HG03354 (cell line): Measurements from ENCODE around the gene MINDY4.

Experiments
- ATAC-seq: cut with Tn5 transposase; IDR thresholded peaks from one replicate; pipeline ENCODE4 v1.9.1; 2021; ENCODE audit warnings: mild to moderate bottlenecking; ENCODE audit not compliant: unreplicated experiment, poor library complexity, severe bottlenecking

MINDY4 gene

DNA sequence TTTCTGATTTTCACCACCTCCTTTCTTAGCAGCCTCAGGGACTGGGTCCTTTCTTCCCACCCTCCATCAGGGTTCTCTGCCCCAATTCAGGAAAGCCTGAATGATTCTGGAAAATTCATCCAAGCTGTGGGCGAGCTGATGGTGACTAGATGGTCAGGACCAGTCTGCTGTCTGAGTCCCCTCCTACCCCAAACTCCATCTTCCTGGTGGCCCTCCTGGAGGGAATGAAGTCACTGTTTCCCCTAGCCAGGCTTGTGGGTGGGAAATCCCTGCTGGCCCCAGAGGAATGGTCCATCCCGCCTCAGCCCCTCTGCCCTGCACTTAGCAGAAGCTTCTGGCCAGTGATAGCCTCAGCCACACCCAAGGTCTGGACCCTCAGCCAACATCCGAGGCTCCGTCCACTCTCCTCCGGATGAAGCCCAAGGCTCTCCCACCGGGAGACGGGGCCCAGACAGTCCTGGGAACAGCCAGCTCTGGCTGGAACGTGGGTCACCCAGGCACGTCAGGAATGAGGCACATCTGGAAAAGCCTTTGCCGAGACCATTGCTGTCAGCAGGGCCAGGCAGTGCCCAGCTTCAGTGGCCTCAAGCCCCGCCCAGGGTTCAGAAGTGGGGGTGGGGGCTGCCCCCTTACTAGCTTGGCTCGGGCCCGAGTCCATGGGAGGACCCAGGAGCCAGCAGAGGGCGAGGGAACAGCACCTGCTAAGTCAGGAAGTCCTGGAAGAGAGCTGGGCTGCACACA is 136.5 kb downstream of the MINDY4 start:
- no peak for ATAC-seq

DNA sequence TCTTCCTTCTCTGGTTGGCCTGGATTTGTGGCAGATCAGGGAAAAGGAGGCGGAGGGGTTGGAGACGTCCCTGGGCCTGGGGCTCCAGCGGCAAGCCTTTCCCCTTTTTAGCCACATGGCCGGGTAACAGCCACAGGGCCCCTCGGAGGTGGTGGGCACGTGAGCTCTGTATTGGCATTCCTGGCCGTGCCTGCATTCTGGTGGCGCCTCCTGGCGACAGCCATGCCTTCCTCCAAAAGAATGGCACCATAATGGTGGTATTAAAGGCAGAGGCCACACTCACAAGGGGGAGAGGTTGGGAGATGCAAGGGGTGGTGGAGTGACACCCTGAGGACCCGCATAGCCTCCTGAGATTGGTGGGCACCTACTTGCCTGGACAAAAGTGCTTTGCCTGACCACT is 137.5 kb downstream of the MINDY4 start:
- no peak for ATAC-seq

DNA sequence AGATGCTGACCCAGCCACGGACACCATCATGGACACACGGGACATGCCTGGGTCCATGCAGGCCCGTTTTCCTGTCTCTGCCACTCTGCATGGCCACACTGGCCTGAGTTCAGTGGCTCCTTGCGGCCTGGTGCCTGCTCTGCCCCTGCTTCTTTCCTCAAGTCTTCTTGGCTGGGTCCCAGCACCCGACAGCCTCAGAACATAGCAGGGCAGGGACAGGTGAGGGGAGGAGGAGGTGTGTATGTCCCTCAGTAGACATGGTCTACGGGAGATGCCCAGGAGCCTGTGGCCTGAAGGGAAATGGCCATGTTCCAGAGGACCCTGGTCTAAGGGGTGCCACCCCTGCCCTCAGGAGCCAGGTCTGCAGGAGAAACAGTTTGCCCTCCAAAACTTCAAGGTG is 138.2 kb downstream of the MINDY4 start:
- no peak for ATAC-seq

DNA sequence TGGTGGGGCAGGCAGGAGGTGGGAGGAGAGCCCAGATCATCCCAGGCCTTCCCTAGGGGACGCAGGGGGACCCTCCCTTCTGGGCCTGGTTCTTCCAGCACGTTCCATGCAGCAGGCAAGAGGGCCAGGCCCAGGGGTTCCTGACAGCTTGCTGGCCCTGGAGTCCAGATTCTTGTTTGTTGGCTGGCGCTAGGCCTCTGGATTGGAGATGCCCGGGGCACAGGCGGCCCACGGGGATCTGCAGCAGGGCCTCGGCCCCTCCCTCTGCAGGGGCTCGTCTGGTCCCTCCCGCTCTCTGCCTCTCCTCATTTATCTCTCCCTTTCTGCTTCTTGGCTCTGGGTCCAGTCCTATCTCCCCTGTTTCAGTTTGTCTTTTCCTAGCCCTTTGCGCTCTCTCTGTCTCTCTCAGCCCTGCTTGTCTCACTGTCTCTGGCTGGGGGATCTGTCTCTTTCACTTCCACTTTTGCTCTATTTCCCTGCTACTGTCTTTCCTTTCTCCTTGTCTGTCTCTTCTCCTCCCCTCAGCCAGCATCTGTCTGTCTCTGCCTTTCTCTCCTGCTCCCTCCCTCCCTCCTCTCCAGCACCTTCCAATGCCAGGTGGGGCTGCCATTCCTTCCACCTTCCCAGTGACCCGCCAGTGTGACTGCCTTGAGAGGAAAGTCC is 139.3 kb downstream of the MINDY4 start:
- ATAC-seq = no peak

DNA sequence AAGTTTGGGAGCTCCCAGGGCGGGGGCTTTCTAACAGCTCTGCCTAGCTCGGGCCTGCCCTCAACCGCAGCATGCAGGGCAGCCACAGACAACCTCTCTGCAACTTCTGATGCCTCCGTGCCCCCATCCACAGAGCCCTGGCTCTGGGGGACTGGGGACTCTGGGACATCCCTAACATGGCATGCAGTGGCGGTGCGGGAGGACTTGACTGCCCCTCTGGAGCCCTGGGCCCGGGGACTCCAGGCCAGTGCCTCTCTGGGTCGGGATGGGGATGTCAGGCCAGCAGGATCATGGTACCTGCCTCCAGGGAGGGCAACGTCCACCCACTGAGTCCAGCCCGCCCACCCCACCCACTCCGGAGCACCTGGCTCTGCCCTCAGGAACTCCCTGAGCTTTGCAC is 139.9 kb downstream of the MINDY4 start:
- no peak for ATAC-seq

DNA sequence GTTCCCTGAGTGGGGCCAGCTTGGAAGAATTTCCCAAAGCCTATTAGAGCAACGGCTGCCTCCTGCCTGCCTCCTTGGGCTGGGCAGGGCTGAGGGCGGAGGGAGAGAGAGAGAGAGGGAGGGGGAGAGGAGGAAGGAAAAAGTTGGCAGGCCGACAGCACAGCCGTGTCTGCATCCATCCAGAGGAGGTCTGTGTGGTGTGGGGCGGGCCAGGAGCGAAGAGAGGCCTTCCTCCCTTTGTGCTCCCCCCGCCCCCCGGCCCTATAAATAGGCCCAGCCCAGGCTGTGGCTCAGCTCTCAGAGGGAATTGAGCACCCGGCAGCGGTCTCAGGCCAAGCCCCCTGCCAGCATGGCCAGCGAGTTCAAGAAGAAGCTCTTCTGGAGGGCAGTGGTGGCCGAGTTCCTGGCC is 140.3 kb downstream of the MINDY4 start, which contains the start of gene AQP1:
TSS of gene AQP1 (plus strand) at position 293 of the 409 bp plus-strand sequence. CDS start at position 350, 57 bp downstream.
- ATAC-seq = no peak

DNA sequence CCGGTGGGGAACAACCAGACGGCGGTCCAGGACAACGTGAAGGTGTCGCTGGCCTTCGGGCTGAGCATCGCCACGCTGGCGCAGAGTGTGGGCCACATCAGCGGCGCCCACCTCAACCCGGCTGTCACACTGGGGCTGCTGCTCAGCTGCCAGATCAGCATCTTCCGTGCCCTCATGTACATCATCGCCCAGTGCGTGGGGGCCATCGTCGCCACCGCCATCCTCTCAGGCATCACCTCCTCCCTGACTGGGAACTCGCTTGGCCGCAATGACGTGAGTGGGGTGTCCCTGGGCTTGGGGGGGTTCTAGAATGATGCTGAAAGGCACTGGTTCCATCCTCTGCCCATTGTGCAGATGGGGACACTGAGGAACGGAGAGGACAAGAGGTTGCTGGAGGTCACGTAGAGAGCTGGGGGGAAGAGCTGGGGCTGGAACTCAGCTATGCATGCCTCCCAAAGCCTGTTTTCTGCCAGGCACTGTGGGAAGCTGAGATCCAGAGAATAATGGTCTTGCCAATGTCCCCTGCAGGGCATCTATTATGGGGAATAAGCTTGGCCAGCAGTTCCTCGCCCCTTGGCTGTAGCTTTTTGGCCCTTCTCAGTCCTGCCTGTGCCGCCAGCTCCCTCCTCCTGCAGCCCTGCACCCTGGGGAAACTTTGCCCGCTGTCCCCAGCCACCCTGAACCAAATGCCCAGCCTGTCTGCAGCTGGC is 141.0 kb downstream of the MINDY4 start:
- no peak for ATAC-seq

DNA sequence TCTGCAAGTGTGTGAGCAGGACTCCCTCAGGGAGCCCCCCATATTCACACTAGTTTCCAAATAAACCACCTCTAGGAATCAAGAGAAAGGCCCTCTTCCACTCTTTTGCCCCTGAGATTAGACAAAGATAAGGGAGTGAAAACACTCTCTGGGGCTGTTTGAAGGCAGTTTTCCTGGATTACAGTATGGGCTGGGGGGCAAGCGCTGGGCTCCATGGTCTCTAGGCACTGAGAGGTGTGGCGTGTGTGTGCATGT is 141.4 kb downstream of the MINDY4 start:
- no peak for ATAC-seq

DNA sequence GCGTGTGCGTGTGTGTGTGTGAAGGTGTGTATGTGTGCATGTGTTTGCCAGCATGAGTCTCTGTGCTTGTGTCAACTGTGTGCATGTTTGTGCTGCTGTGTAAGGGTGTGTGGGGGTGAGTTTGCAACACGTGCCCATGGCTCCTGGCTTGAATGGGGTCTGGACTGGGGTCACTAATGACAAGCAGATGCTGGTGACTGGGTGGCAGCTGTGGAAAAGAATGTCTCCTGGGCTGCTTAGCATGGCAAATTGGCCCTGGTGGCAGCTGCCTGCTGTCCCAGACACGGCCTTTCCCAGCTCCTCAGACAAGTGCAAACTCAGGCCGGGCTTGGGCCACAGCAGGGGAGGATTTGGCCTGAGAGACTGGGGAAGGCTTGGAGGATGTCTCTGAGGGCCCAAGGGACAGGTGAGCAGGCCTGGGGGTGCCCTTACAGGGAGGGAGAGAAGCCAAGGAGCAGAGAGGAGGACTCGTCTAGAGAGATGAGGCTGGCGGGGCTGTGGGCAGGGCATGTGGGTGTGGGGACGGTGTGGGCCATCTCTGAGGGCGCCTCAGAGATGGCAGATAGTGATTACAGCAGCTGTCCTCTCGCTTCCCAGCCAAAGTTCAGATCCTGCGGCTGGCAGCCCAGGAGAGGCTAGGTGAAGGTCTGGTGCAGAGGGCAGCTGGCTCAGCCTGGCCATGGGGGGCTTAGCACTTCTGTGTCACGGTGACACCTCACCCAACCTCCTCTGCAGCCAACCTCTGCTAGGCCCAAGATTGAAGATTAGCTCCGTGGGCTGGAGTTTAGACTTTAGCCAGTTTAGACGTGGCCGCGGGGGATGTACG is 142.0 kb downstream of the MINDY4 start:
- ATAC-seq = no peak

DNA sequence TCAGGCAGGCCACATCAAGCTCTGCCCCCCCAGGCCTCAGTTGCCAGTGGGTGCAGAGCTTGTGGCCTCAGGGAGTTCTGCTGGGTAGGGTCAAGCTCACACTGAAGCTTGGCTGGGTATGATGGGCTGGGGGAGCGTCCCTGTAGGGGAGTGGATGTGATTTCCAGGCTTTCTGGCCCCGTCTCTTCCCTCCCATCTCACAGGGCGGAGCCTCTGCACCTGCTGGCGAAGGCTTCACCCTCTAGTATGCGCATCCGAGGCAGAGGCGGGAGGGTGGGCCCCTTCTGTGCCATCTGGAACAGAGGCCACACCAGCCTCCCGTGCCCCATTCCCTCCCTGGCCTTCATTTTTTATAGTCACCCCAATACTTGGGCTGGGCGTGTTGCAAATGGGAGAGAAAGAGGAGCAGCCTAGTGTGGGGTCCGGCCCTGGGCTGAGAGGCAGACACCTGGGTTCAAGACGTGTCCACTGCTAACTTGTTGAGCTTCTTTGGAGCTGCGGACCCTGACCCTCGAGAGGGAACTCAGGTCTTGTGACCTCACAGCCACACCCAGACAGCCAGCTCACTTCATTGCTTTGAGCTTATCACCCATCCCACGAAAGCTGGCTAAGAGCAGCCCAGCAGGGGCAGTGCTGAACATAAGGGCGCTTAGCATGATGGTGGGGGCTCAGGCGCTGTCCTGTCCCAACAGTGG is 142.8 kb downstream of the MINDY4 start:
- ATAC-seq = no peak

DNA sequence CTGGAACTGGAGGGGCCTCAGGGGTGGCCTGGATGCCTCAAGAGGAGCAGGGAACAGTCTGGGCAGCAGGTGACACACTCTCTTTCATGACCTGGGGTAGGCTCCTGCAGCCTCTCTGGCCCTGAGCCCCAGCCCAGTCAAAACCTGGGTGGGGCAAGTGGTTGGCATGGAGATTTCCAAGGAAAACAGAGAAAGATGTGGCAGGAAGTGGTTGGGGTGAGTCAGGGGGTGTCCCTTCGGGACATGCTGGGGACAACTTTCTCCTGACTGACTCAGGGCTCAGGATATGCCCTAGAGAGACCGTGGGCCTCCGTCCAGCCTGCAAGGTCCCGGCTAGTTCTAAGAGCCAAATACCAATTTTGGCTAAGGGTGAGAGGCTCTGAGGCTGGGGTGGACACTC is 143.4 kb downstream of the MINDY4 start:
- no peak for ATAC-seq

DNA sequence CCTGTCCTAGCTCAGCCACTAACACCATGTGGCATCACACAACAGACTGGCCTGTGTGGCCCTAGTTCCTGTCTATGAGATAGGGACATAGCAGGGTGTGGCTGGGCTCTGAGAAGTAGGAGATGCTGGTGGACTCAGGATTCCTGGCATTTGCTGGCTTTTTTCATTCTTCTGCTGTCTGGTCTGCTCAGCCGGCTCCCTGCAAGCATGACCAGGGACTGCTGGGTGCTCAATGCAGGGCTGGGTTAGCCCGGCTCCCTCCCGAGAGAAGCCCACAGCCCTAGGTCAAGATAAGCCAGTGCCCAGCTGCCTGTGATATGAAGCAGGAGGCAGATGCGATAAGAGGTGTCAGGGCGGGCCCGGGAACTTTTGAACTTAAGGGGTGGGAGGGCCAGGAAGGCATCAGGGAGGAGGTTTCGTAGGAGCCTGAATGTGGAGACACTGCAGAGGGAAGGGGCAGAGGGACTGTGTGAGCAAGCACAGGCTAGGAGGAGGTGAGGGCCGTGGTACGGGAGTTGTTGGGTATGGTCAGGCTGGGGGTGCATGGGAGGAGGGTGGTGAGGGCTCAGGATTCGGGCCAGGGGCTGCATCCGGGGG is 143.9 kb downstream of the MINDY4 start:
- ATAC-seq = no peak

DNA sequence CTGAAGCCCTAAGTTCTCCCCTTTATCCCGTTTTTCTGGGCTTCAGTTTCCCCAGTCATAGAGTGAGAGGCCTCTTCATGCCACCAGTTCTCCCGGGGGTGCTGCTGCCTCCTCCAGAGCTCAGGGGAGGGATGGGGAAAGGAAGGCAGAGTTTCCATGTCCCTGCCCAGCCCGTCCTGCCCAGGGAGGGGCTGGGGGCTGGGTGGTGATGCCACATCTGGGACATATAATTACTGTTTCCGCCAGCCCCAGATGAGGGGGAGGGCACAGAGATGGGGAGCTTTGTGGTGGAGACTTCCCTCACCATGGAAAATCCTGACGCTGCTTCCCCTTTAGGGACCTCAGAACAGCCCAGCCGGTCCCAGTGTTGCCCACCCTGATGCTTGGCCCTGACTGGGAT is 144.5 kb downstream of the MINDY4 start:
- ATAC-seq = no peak

DNA sequence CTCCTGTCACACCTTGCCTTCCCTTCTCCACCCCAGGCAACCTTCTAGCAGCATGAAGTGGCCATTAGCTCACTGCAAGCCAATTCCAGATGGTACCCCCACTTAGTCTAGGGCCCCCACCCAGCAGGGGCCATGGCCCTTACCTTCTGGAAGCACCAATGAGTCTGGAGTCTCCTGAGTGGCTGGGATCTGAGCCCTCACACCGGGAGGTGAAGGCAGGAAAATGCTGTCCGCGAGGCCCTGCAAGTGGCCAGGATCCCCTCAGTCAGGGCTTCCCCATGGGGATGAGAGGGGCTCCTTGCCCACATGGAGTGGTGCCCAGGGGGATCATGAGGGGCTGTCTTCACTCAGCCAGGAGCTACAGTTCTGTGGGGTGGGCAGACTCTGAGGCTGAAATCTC is 145.0 kb downstream of the MINDY4 start:
- ATAC-seq = no peak

DNA sequence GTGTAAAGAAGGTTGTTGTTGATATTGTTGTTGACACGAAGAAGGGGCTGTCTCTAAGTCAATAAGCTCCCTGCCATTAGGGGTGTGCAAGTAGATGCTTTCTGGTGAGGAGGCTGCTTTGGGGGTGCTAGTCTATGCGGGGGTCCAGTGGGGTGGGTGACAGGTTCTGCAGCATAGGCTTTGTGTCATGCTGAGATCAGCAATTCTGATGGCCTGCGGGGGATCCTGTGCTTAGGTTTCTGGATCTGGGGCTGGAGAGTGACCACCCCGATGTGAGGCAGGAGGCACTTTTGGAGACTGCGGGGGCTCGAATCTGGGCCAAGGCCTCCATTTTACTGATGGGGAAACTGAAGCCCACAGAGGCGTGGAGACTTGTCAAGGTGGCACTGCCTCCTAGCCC is 145.6 kb downstream of the MINDY4 start:
- no peak for ATAC-seq

DNA sequence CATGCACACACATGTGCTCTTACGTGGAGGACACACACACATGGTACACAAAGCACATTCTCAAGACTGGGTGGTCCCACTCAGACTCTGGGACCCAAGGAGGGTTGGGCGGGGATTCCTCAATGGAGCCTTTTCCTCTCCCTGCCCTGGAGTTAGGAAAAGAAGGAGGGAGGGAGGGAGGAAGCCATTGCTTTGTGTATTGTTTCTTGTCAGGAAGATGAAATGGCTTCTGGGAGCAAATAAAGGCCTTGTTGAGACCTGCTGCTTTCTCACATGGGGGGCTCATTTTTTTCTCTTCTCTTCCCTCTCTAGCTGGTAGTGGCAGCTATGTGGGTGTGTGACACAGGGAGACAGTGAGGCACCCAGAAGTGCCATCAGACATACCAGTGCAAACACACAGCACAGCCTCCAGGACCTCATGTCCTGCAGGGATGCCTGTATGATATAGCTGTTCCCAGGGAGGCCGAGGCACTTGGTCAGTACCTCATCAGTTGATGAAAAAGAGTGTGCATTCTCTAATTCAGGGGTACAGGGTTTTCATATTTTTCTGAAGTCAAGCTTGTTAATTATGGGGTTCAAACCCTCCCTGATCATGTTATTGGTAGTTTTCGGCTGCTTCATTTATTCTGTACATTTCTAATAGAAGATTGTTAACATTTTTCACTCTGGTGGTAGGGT is 146.1 kb downstream of the MINDY4 start:
- no peak for ATAC-seq

DNA sequence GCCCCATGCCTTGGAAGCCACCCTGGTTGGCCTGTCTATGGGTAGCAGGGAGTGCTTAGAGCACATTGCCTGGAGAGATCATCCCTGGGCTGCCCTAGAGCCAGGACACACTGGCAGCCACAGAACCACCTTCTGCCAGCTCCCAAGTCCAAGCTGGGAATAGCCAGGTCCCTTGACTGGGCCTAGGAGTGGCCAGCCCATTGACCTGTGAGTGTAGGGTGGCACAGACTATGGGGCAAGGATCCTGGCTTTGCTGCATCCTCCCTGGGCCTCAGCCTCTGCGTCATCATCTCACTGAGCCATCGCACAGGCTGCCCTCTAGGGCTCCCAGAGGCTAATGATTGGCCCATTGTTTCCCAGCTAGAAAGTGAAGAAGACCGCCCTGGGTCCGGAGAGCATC is 147.5 kb downstream of the MINDY4 start:
- ATAC-seq = no peak

DNA sequence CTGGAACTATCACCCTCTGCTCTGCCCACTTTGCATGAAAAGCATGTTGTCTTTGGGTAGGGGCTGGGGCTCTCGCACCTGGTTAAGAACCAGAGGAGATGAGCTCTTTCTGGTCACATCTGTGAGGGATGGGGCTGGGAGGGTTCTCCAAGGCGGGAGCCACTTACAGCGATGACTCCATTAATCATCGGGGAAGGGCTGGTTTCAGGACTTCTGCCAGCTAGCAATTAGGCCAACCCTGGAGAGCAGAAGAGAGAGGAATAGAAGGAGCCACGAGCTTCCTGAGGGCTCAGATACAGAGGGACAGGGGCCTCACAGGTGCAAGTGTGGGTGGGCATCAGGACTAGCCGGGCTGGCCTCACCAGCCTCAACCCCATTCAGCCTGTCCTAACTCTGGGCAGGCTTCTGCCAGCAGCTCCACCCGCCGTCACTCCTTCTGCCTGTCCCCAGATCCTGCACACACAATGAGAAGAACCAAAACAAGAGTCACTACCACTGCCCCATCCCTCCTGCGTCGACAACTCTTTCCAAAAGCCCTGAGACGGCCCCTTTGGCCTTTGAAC is 148.9 kb downstream of the MINDY4 start:
- ATAC-seq = no peak
